GM18520 (cell line): ENCODE results near the gene PALB2.
A peak's percentile ranks its signal among the peaks of the same experiment; 100 is the strongest.

Source experiments
- ATAC-seq: cut with Tn5 transposase; IDR thresholded peaks from one replicate; pipeline ENCODE4 v1.9.1; 2021; ENCODE audit not compliant: unreplicated experiment

PALB2 gene

GRCh38 chr16:23556881-23557778 lies 84.0 kb downstream of the PALB2 start, which contains the start of the genes EARS2 and UBFD1:
TSS of gene EARS2 (minus strand) at chr16:23557350. CDS start at chr16:23557343, 7 bp downstream.
TSS of gene UBFD1 (plus strand) at chr16:23557727. CDS start at chr16:23557743, 16 bp downstream.
- ATAC-seq = peak; percentile 82

GRCh38 chr16:23554536-23554935 lies 86.6 kb downstream of the PALB2 start:
- ATAC-seq = no peak
